HCT116 (cell line): ENCODE data around the gene STAMBP. TPM values are rescaled to one million over a fixed set of nuclear protein-coding genes. Genes with fewer than 3 reads are reported as not detected.

Experiments used
- ATAC-seq: fragments of 200-7000 bp; cut with Tn5 transposase; 2 replicates; pipeline ENCODE4 v1.9.1; 2020; ENCODE audit warnings: mild to moderate bottlenecking, moderate library complexity
- BruUV-seq: library from RNA; stranded (reverse); fragments of 400-500 nt; replicated peaks from 2 replicates; lab custom pipeline; 2021; lab: Mats Ljungman, UMichigan
- CTCF ChIA-PET: fragments of 300-600 bp; sonication (Branson Sonifier 250); formaldehyde crosslinking; loops from one replicate; lab custom pipeline; 2021; ENCODE audit warnings: antibody characterized with exemption; lab: Charles Lee
- POLR2A ChIA-PET: fragments of 300-600, 350-600 bp; sonication (Branson Sonifier 250); formaldehyde crosslinking; loops from one replicate; lab custom pipeline; 2021; ENCODE audit warnings: antibody characterized with exemption; lab: Charles Lee
- RAD21 ChIA-PET, 2 experiments: fragments of 300-600 bp; sonication (Branson Sonifier 250); formaldehyde crosslinking; loops; one replicate each; lab custom pipeline; 2023; ENCODE audit warnings: low total read pairs in 2 of 2; ENCODE audit not compliant: uncharacterized antibody in 2 of 2, unreplicated experiment in 2 of 2, low non-redundant PET in 1 of 2; lab: Charles Lee
- DNase-seq: peaks from one replicate; pipeline ENCODE4 v3.0.0-alpha.2; 2010; ENCODE audit warnings: low read depth, low spot score
- H2AFZ ChIP-seq: fragments of 200-600 bp; shearing (Covaris generic), sonication (generic); 2 replicates; pipeline ENCODE4 v1.6.1; 2017; ENCODE audit warnings: low read depth, mixed run types, mixed read lengths, antibody characterized with exemption, low read length; ENCODE audit not compliant: poor library complexity, severe bottlenecking
- H3K27ac ChIP-seq: 2 replicates; pipeline ENCODE4 v1.5.1; 2012; ENCODE audit warnings: low read depth, low read length
- H3K27me3 ChIP-seq: fragments of 200-600 bp; sonication (generic); 2 replicates; pipeline ENCODE4 v1.6.1; 2016; ENCODE audit warnings: mixed run types, low read length, mixed read lengths; ENCODE audit not compliant: insufficient read depth
- H3K36me3 ChIP-seq, 2 experiments: fragments of 200-500 bp in 1 of 2; fragments of 200-600 bp in 1 of 2; sonication (Bioruptor generic) in 1 of 2; sonication (generic) in 1 of 2; 2 replicates each; pipeline versions ENCODE4 v1.5.1 to v1.6.1; 2014 to 2016; ENCODE audit warnings: low read length in 2 of 2, inconsistent platforms in 1 of 2, mixed read lengths in 1 of 2, mixed run types in 1 of 2; ENCODE audit not compliant: insufficient read depth in 2 of 2, control insufficient read depth in 1 of 2
- H3K4me1 ChIP-seq, 2 experiments: fragments of 200-600 bp in 1 of 2; sonication (generic) in 1 of 2; 2 replicates each; pipeline versions ENCODE4 v1.5.1 to v1.6.1; 2012 to 2017; ENCODE audit warnings: low read length in 2 of 2, inconsistent platforms in 1 of 2, mild to moderate bottlenecking in 1 of 2, mixed read lengths in 1 of 2, mixed run types in 1 of 2, moderate library complexity in 1 of 2; ENCODE audit not compliant: insufficient read depth in 2 of 2, control insufficient read depth in 1 of 2
- H3K4me2 ChIP-seq: fragments of 200-600 bp; sonication (generic); 2 replicates; pipeline ENCODE4 v1.6.1; 2017; ENCODE audit warnings: mixed run types, low read length, mixed read lengths
- H3K4me3 ChIP-seq, 2 experiments: fragments of 200-600 bp in 1 of 2; sonication (generic) in 1 of 2; replicated peaks in 1 of 2; 2 replicates each; pipeline ENCODE4 v1.5.1; 2011 to 2016; ENCODE audit warnings: low read length in 2 of 2, control low read depth in 1 of 2, low read depth in 1 of 2, mild to moderate bottlenecking in 1 of 2, mixed read lengths in 1 of 2, mixed run types in 1 of 2
- H3K79me2 ChIP-seq: fragments of 200-600 bp; sonication (generic); 2 replicates; pipeline ENCODE4 v1.6.1; 2017; ENCODE audit warnings: mild to moderate bottlenecking, mixed run types, low read length, moderate library complexity, mixed read lengths; ENCODE audit not compliant: insufficient read depth
- H3K9ac ChIP-seq: fragments of 200-600 bp; sonication (generic); 2 replicates; pipeline ENCODE4 v1.6.1; 2016; ENCODE audit warnings: low read length, mixed read lengths
- H3K9me2 ChIP-seq: fragments of 200-600 bp; sonication (generic), shearing (Covaris generic); 2 replicates; pipeline ENCODE4 v1.6.1; 2017; ENCODE audit warnings: mixed run types, mild to moderate bottlenecking, moderate library complexity; ENCODE audit not compliant: insufficient read depth
- H3K9me3 ChIP-seq, 2 experiments: fragments of 200-500 bp in 1 of 2; fragments of 200-600 bp in 1 of 2; sonication (Bioruptor generic) in 1 of 2; sonication (generic) in 1 of 2; 2 replicates each; pipeline ENCODE4 v1.6.1; 2014 to 2017; ENCODE audit warnings: low read length in 2 of 2, mixed read lengths in 2 of 2, inconsistent platforms in 1 of 2, low read depth in 1 of 2, mild to moderate bottlenecking in 1 of 2, mixed run types in 1 of 2, moderate library complexity in 1 of 2; ENCODE audit not compliant: control insufficient read depth in 1 of 2, insufficient read depth in 1 of 2
- H4K20me1 ChIP-seq: fragments of 200-600 bp; sonication (generic), shearing (Covaris generic); 2 replicates; pipeline ENCODE4 v1.6.1; 2017; ENCODE audit warnings: mixed run types, mild to moderate bottlenecking, moderate library complexity; ENCODE audit not compliant: insufficient read depth
- EGR1 ChIP-seq: IDR thresholded peaks from 2 replicates; pipeline ENCODE4 v1.6.1; 2012; ENCODE audit warnings: low read depth
- ELF1 ChIP-seq: IDR thresholded peaks from 2 replicates; pipeline ENCODE4 v1.6.1; 2012; ENCODE audit warnings: low read depth, borderline replicate concordance
- EZH2phosphoT487 ChIP-seq: fragments of 200-600 bp; IDR thresholded peaks from 2 replicates; pipeline ENCODE4 v1.6.1; 2018; ENCODE audit warnings: antibody characterized with exemption, borderline replicate concordance
- FOSL1 ChIP-seq: IDR thresholded peaks from 2 replicates; pipeline ENCODE4 v1.6.1; 2012; ENCODE audit warnings: low read depth
- JUND ChIP-seq: IDR thresholded peaks from 2 replicates; pipeline ENCODE4 v1.6.1; 2012
- POLR2A ChIP-seq: IDR thresholded peaks from 2 replicates; pipeline ENCODE4 v1.7.0; 2011; ENCODE audit warnings: borderline replicate concordance; ENCODE audit not compliant: insufficient read depth, insufficient read length; ENCODE audit errors: extremely low read depth
- SIN3A ChIP-seq: IDR thresholded peaks from 2 replicates; pipeline ENCODE4 v1.6.1; 2012; ENCODE audit warnings: low read depth
- ZFX ChIP-seq: fragments of 450-650 bp; IDR thresholded peaks from 2 replicates; pipeline ENCODE4 v1.6.1; 2017
- ZNF274 ChIP-seq: fragments of 200-500 bp; sonication (Bioruptor generic); IDR thresholded peaks from 2 replicates; pipeline ENCODE4 v1.6.1; 2014; ENCODE audit warnings: mild to moderate bottlenecking, low read depth, low read length, inconsistent platforms
- intact Hi-C: fragments of 100-400 bp; cut with micrococcal nuclease; formaldehyde crosslinking; loops from 2 replicates; pipeline ENCODE4 v1.10.0; 2022
- total RNA-seq: library from RNA; stranded (reverse); gene quantifications from one replicate; pipeline ENCODE4 v1.2.1, GENCODE V29; 2021; ENCODE audit not compliant: unreplicated experiment
- TF ChIP-seq, protein P1 (sequence below): IDR thresholded peaks from 2 replicates; pipeline ENCODE4 v1.6.1; 2012; ENCODE audit warnings: low read depth
- TF ChIP-seq, protein P2 (sequence below): IDR thresholded peaks from 2 replicates; pipeline ENCODE4 v1.6.1; 2012

Gene STAMBP
- total RNA-seq, 1 experiment from 2014 or later, result 45.2 TPM

DNA sequence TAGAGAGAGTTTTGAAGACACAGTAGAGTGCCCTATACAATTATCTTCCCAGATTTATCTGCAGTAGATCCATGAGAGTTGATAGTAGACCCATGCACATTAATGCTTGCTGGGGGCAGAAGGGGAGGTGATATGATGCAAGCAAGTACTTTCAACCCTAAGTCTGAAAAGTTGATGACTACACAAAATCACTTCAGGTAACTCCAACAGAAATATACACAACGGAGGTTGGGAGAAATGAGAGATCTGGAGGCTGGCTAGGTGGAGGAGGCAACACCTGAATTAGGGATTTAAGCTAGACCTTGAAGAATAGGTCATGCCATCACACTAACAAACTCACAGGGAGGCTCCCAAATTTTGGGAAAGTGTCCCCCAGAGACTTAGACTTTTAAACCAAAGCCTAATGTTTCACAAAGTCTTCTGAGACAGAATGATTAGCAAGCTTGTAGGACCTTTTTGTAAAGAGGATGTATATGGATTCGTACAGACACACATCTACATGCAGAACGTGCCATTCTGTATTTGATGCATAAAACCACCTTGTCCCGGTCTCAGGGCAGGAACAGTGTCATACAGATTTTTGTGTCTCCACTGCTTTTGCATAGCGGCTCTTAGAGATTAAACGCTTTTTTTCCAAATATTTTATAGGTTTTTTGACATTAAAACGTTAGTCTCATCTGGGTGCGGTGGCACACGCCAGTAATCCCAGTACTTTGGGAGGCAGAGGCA is 937 bp upstream of the STAMBP start:
- Histone ChIP-seq H3K4me2 (peak overlapping the region; percentile 80), H3K9me2 (no peaks in the 10 kb centered on the region), H3K36me3 (peaks cover 6 to 10% of the 10 kb centered on the region in 2 experiments; a peak in 3 of 4 replicates), H3K9me3 (no peaks in the 10 kb centered on the region), H4K20me1 (no peaks in the 10 kb centered on the region)
- intact Hi-C loops, result no loop called here
- TF ChIP-seq ZNF274 (no peak), EZH2phosphoT487 (no peak), FOSL1 (no peak), SIN3A (no peak), POLR2A (no peak), EGR1 (no peak), ZFX (no peak), JUND (no peak), ELF1 (no peak)
- TF ChIP-seq, protein P1, sequence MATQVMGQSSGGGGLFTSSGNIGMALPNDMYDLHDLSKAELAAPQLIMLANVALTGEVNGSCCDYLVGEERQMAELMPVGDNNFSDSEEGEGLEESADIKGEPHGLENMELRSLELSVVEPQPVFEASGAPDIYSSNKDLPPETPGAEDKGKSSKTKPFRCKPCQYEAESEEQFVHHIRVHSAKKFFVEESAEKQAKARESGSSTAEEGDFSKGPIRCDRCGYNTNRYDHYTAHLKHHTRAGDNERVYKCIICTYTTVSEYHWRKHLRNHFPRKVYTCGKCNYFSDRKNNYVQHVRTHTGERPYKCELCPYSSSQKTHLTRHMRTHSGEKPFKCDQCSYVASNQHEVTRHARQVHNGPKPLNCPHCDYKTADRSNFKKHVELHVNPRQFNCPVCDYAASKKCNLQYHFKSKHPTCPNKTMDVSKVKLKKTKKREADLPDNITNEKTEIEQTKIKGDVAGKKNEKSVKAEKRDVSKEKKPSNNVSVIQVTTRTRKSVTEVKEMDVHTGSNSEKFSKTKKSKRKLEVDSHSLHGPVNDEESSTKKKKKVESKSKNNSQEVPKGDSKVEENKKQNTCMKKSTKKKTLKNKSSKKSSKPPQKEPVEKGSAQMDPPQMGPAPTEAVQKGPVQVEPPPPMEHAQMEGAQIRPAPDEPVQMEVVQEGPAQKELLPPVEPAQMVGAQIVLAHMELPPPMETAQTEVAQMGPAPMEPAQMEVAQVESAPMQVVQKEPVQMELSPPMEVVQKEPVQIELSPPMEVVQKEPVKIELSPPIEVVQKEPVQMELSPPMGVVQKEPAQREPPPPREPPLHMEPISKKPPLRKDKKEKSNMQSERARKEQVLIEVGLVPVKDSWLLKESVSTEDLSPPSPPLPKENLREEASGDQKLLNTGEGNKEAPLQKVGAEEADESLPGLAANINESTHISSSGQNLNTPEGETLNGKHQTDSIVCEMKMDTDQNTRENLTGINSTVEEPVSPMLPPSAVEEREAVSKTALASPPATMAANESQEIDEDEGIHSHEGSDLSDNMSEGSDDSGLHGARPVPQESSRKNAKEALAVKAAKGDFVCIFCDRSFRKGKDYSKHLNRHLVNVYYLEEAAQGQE, result no peak
- TF ChIP-seq, protein P2, sequence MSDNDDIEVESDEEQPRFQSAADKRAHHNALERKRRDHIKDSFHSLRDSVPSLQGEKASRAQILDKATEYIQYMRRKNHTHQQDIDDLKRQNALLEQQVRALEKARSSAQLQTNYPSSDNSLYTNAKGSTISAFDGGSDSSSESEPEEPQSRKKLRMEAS, result no peak
- TF ChIP-seq, all 23 proteins: peak for 0
- RAD21 ChIA-PET, result interaction anchor here (0.7 to 1.0 kb wide), 2 partner anchors 91 to 324 kb away, joined by 3 to 4 read pairs; partner anchors contain the start of gene TPRKB (in 1 of the 2)
- H3K4me1 ChIP-seq, result peaks cover 11 to 31% of the 10 kb centered on the region in 2 experiments; a peak in 3 of 4 replicates
- DNase-seq (no peak), ATAC-seq (no peak)
- peak overlapping the region; percentile 73 to 95 for H3K4me3 ChIP-seq
- CTCF ChIA-PET, result interaction anchor here (0.6 to 2.8 kb wide), 18 partner anchors 8 to 507 kb away, joined by 3 to 39 read pairs (median 5); partner anchors contain the start of gene MOB1A
- H3K9ac ChIP-seq, result peak overlapping the region; percentile 87
- H3K27me3 ChIP-seq, result no peaks in the 10 kb centered on the region
- peaks cover 29% of the 10 kb centered on the region for H3K79me2 ChIP-seq
- no TSS peak for BruUV-seq
- H3K27ac ChIP-seq, result peak overlapping the region; percentile 79; the same call in 1 of the 2 replicates
- H2AFZ ChIP-seq, result peak overlapping the region; percentile 89
- POLR2A ChIA-PET, result interaction anchor here (0.8 to 2.0 kb wide), 7 partner anchors 91 to 371 kb away, joined by 3 to 6 read pairs (median 4); partner anchors contain the start of genes BOLA3, MTHFD2 and TPRKB
